ENCODE measurements around the gene CCT6B.

Gene CCT6B

GRCh38 chr17:34883106-34884000, 77.9 kb downstream of the CCT6B start:
- DNase-seq, result no peak

- DNase-seq, result no peak
Measured at GRCh38 chr17:34879146-34879545, 82.1 kb downstream of the CCT6B start.
